ENCODE results near the gene SPINK4.
A peak's percentile ranks its signal among the peaks of the same experiment; 100 is the strongest.

Gene SPINK4

DNA sequence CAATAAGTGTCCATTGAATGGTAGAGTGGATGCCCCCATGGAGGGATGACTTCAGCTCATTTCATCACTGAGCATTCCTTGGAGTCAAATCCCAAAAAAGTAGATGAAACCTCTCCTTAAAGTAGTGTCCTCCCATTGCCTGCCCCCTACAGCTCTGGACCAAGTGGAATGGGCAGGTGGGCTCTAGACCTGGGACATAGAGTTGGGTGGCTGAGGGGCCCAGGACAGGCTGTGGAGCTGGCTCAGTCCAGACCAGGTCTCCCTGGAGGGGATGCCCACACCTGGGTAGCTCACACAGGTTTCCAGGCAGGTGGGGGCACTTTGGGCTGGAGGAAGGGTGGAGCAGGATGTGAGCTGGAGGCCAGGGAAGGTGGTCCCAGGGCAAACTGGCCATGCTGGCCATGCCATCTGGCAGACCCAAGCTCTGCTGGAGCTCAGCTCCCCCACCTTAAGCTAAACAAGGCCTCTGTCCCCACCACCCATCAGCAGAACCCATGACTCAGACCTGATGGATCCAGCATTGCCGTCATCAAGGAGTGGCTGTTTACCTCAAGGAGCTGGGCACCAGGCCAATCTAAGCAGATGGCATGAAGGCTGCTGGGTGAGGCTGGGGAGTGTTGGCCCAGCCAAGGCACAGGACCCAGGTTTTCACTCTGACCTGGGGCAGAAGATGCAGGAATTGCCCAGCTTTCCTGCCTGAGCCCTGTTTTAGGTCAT is 6.2 kb upstream of the SPINK4 start:
- peaks cover 0 to 9% (median 6%) of the 10 kb centered on the region in 10 experiments; a peak in 14 of 20 replicates for H3K4me1 ChIP-seq
- no peaks in the 10 kb centered on the region for H4K20me1 ChIP-seq
- no peak overlapping the region for H3K27ac ChIP-seq
- no peaks in the 10 kb centered on the region for H3K27me3 ChIP-seq
- H3K36me3 ChIP-seq = no peaks in the 10 kb centered on the region
- no peak overlapping the region for H3K4me2 ChIP-seq
- no peak overlapping the region for H3K9ac ChIP-seq
- no peak for TF ChIP-seq Cebpa-rat (IDR thresholded peaks at IDR 0.05)
- no peak overlapping the region for H3K4me3 ChIP-seq
- no peaks in the 10 kb centered on the region for H3K9me3 ChIP-seq (replicated peaks in 1 of 11)

DNA sequence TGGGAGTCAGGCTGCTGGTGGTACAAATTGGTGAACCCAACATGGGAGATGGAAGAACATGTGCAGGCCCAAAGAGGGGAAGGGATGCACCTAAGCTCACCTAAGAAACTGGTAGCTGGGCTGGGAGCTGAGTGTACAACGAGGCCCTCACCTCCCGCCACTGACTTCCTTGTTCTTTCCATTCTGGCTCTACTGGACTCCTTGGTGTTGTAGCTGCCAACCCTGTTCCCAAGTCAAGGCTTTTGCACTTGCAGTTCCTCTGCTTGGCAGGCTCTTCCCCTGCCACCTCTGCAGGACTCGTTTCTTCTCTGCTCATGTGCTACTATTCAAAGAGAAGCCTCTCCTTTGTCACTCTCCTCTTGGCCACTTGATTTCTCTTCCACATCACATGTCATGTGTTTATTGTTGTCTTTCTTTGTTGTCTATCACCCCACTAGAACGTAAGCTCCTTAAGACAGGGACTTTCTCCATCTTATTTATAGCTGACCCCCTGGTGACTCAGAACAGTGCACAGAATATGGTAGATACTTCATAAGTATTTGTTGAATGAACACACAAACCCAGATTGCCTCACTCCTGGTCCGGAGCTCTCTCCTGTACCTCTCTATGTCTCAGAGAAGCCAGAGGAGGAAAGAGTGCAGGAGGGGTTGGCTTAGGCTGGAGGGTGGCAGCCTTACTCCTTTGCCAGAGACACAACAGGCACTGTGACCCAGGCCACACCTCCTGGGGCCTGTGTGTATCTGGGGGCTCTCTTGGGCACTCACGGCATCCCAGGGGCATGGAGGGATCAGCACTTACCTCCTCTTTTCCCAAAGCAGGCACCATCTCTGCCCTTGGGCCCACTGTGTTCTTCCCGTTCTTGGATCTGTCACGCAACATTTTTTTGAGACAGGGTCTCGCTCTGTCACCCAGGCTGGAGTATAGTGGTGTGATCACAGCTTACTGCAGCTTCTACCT is 5.2 kb upstream of the SPINK4 start:
- Histone ChIP-seq H3K9ac (no peak overlapping the region), H3K27ac (no peak overlapping the region)
- no peak for TF ChIP-seq Cebpa-rat (IDR thresholded peaks at IDR 0.05)

DNA sequence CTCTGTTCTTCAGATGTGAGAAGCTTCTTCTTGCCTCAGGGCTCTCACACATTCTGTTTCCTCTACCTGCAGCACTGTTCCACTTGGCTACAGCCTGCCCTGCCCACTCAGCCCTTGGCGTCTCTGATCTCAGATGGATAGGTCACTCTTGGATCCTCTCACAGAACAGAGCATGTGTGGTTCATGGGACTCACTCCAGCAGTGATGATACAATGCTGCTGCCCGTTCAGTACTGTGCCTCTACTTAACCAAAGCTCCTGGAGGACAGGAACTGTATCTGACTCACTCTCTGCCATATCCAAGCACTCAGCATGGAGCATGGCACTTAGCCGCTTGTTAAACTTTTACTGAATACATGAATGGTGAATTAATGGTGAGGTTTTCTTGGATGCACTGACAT is 3.4 kb upstream of the SPINK4 start:
- no peak overlapping the region for H3K4me3 ChIP-seq
- TF ChIP-seq Cebpa-rat (IDR thresholded peaks at IDR 0.05) = no peak
- H3K27me3 ChIP-seq = no peaks in the 10 kb centered on the region
- H4K20me1 ChIP-seq = no peaks in the 10 kb centered on the region
- no peaks in the 10 kb centered on the region for H3K9me3 ChIP-seq (replicated peaks in 1 of 11)
- H3K36me3 ChIP-seq = no peaks in the 10 kb centered on the region
- H3K4me2 ChIP-seq = no peak overlapping the region
- H3K27ac ChIP-seq = no peak overlapping the region
- H3K9ac ChIP-seq = no peak overlapping the region
- H3K4me1 ChIP-seq = peaks cover 0 to 7% (median 0%) of the 10 kb centered on the region in 10 experiments; a peak in 1 of 20 replicates

More for the DNA sequence above, 5.2 kb upstream of the SPINK4 start:
- no peaks in the 10 kb centered on the region for H3K27me3 ChIP-seq
- peaks cover 0 to 3% (median 0%) of the 10 kb centered on the region in 10 experiments; a peak in 1 of 20 replicates for H3K4me1 ChIP-seq
- no peaks in the 10 kb centered on the region for H3K36me3 ChIP-seq
- no peaks in the 10 kb centered on the region for H3K9me3 ChIP-seq (replicated peaks in 1 of 11)
- H3K4me2 ChIP-seq = no peak overlapping the region
- H4K20me1 ChIP-seq = no peaks in the 10 kb centered on the region
- no peak overlapping the region for H3K4me3 ChIP-seq

DNA sequence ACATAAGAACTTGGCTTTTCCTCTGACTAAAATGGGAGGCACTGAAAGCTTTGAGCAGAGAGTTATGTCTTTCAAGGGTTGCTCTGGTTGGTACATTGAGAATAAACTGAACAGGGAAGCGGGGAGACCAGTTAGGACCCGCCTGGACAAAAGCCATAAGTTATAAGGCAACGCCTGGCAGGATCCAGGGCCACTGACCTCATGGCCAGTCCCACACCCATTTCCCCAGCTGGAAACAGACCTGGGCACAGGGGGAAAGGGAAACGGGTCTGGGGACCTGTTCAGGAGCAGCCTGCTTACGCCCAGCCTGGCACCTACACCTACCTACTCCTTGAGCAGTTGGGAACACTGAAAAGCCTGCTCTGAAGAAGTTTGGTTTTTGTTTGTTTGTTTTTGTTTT is 1.3 kb downstream of the SPINK4 start:
- Histone ChIP-seq H3K27me3 (no peaks in the 10 kb centered on the region), H4K20me1 (no peaks in the 10 kb centered on the region), H3K4me3 (no peak overlapping the region), H3K4me2 (no peak overlapping the region), H3K9ac (no peak overlapping the region), H3K36me3 (no peaks in the 10 kb centered on the region), H3K9me3 (replicated peaks in 1 of 11) (no peaks in the 10 kb centered on the region), H3K27ac (no peak overlapping the region), H3K4me1 (peaks cover 0 to 7% (median 0%) of the 10 kb centered on the region in 10 experiments; a peak in 1 of 20 replicates)
- TF ChIP-seq Cebpa-rat (IDR thresholded peaks at IDR 0.05) = no peak

DNA sequence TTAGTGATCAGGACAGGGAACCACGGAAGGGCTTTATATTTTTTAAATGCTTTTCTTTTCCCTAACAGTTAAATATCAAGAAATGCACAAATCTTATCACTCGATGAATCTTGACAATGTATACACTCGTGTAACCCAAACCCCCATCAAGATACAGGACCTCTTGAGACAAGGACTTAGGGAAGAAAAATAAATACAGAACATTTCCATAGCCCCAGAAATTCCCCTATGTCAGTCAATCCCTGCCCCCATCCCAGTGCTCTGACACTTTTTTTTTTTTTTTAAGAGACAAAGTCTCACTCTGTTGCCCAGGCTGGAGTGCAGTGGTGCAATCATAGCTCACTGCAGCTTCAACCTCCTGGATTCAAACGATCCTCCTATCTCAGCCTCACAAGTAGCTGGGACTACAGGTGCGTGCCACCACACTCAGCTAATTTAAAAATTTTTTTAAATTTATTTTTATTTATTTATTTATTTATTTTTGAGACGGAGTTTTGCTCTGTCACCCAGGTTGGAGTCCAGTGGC is 2.7 kb downstream of the SPINK4 start:
- no peaks in the 10 kb centered on the region for H3K9me3 ChIP-seq (replicated peaks in 1 of 11)
- H3K27me3 ChIP-seq = no peaks in the 10 kb centered on the region
- no peak overlapping the region for H3K4me3 ChIP-seq
- H3K9ac ChIP-seq = no peak overlapping the region
- H3K27ac ChIP-seq = no peak overlapping the region
- no peak overlapping the region for H3K4me2 ChIP-seq
- peaks cover 0 to 7% (median 0%) of the 10 kb centered on the region in 10 experiments; a peak in 5 of 20 replicates for H3K4me1 ChIP-seq
- H3K36me3 ChIP-seq = peaks cover 0 to 5% (median 0%) of the 10 kb centered on the region in 11 experiments; a peak in 4 of 22 replicates
- no peaks in the 10 kb centered on the region for H4K20me1 ChIP-seq
- no peak for TF ChIP-seq Cebpa-rat (IDR thresholded peaks at IDR 0.05)

DNA sequence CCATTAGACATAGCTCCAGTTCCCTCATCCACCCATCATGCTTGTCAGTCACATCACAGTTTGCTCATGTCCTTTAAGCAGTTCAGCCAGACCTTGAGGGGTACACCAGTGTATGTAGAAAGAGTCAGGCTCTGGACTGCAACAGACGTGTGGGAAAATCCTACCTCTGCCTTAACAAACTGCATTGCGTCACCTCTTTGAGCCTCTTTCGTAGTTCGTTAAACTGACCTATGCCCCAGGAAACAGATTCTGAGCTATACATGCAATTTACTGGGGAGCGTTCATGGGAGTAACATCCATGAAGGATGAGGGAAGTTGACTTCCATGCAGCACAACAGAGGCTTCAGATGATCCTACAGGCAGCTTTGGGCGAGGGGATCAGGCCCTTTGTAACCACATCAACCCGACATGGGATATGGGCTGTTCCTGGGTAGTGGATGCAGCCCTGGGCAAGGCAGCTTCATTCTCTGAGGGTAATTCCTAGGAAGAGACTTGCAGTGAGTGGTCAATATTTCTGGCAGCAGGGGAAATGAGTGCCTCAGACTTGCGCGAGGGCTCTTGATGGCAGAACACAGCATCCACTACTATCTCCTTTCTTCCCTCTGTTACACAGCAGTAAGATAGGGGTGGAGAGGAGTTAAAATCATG is 4.3 kb downstream of the SPINK4 start:
- Histone ChIP-seq H3K9ac (no peak overlapping the region), H3K4me2 (no peak overlapping the region), H4K20me1 (no peaks in the 10 kb centered on the region), H3K27ac (no peak overlapping the region), H3K4me1 (peaks cover 6 to 23% (median 15%) of the 10 kb centered on the region in 10 experiments), H3K27me3 (no peaks in the 10 kb centered on the region), H3K36me3 (peaks cover 0 to 20% (median 9%) of the 10 kb centered on the region in 11 experiments; a peak in 6 of 22 replicates), H3K9me3 (replicated peaks in 1 of 11) (no peaks in the 10 kb centered on the region), H3K4me3 (no peak overlapping the region)
- TF ChIP-seq Cebpa-rat (IDR thresholded peaks at IDR 0.05) = peak in 2 of 11 experiments; percentile 18 to 44; a peak in 2 of 22 replicates

DNA sequence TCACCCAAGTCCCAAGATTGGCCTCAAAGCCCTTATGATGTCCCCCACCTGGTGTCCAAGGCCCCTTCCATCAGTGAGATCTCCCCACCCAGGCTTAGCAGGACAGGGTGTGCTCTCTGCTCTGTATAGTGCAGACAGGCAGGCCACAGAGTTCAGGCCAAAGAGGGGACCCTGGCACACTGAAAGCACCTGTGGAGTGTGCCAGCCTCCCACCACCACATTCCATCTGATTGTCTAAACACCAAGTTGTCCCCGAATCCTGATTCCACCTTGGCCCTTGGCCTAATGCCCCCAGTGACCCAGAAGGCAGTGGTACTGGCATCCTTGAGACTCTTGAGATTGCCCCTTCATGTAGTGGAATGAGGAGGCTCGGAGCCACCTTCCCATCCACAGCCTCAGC is 5.4 kb downstream of the SPINK4 start:
- Histone ChIP-seq H3K27ac (no peak overlapping the region), H3K4me2 (no peak overlapping the region), H4K20me1 (0 out of 22 replicates have a peak, but pooled peaks cover 0 to 9% (median 0%) of the 10 kb centered on the region in 11 experiments), H3K36me3 (peaks cover 0 to 20% (median 10%) of the 10 kb centered on the region in 11 experiments; a peak in 8 of 22 replicates), H3K27me3 (no peaks in the 10 kb centered on the region), H3K4me1 (peaks cover 17 to 28% (median 26%) of the 10 kb centered on the region in 10 experiments), H3K9me3 (replicated peaks in 1 of 11) (no peaks in the 10 kb centered on the region), H3K4me3 (no peak overlapping the region), H3K9ac (no peak overlapping the region)
- no peak for TF ChIP-seq Cebpa-rat (IDR thresholded peaks at IDR 0.05)

DNA sequence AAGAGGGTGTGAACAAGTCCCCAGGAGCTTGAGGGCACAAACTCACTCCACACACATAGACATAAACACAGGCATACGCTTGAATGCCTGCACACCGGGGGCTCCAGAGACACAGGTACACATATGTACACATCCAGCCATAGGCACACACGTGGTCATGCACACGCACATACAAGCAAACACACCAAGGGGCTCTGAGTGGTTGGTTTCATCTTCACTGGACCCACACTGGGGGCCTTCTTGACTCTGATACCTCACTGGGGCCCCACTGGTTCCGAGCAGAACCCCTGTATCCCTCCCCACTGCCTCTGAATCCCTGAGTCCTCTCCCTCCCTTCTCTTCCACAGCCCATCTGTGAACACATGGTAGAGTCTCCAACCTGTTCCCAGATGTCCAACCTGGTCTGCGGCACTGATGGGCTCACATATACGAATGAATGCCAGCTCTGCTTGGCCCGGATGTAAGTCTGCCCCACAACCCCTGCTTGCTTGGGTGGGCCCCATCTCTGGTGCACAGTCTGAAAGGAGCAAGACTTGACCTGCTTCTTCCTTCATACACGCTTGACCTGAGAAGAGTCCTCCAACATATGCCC is 6.4 kb downstream of the SPINK4 start:
- no peak overlapping the region for H3K4me2 ChIP-seq

More for the DNA sequence above, 6.4 kb downstream of the SPINK4 start:
- 0 out of 22 replicates have a peak, but pooled peaks cover 0 to 11% (median 0%) of the 10 kb centered on the region in 11 experiments for H4K20me1 ChIP-seq
- H3K27me3 ChIP-seq = no peaks in the 10 kb centered on the region
- H3K27ac ChIP-seq = no peak overlapping the region
- TF ChIP-seq Cebpa-rat (IDR thresholded peaks at IDR 0.05) = no peak
- no peak overlapping the region for H3K9ac ChIP-seq
- H3K4me3 ChIP-seq = no peak overlapping the region
- H3K36me3 ChIP-seq = peaks cover under 1 to 27% (median 16%) of the 10 kb centered on the region in 11 experiments; a peak in 16 of 22 replicates
- peaks cover 27 to 37% (median 36%) of the 10 kb centered on the region in 10 experiments for H3K4me1 ChIP-seq
- no peaks in the 10 kb centered on the region for H3K9me3 ChIP-seq (replicated peaks in 1 of 11)
